ENCODE results near the gene ARHGEF39.

The ARHGEF39 gene

GRCh38 chr9:35691334-35691650 lies 26.3 kb upstream of the ARHGEF39 start:
- DNase-seq (ENCODE audit: low read depth), result no peak

DNA sequence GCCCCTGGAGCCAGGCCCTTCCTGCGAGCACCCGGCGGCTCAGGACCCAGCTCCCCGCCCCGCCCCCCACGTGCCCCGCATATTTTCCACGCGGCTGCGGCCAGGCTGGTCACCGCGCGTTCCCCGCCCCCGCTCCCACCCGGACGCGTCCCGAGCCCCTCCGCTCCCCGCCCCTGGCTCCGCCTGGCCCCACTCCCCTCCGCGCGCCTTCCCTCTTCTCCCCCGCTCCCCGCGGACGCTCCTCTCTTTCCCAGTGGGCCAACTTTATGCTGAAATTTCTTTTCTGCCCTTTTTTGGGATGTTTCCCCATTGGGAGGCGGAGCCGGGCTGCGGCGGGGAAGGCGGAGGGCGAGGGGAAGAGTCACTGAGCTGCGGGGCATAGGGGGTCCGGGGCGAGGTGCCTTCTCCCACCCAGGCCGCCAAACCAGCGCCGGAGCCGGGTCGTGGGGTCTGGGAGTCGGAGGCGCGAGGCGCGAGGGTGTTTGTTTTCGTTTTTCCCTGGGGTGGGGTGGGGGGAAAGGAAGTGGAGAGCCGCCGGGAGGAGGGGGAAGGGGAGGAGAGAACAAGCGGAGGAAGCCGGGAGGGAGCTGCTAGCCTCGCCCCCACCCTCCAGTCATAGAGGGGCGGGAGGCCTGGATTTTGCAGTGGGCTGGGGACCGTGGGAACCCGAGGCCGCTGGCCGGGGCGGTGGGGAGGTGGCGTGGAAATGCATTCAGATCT lies 25.8 kb upstream of the ARHGEF39 start:
- DNase-seq (ENCODE audit: low read depth), result no peak

- no peak for DNase-seq (ENCODE audit: low read depth)
Observed at GRCh38 chr9:35690294-35690613, 25.3 kb upstream of the ARHGEF39 start.

DNA sequence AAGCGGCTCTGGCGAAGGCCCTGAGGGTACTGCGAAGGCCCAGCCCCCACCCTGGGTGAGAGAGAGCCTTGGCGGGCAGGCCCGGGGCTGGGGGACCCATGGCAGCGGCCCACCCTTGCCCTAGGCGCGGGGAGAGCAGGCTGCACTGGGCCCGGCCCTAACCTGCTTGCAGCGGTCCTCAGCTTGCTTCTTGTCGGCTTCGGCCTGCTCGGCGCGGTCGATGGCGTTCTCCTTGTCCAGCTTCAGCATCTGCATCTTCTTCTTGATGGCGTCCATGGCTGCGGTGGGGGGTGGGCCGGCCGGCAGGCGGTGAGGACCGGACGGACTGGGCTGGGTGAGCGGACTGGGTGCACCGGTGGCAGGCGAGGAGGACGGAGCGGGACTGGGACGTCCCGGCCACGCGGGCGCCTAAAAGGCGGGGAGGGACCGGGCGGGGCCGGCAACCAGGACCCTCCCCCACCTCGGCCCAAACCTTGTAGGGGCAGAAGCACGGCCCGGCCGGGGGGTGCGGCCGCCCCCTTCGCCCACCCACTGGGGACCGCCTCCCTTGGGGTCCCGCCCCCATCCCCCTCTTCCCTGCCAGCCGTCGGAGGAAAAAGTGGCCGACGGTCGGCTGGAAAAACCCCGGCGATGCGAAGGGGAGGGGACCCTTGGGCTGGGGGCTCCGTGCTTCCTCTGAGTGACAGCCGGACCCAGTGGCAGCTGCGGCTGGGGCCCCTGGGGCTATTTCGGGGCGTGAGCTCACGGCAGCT lies 24.7 kb upstream of the ARHGEF39 start, which contains the start of gene TPM2:
Gene TPM2 (minus strand): TSS at position 384 of the 752 bp plus-strand sequence. CDS start 108 bp downstream, at position 276.
- DNase-seq (ENCODE audit: low read depth), result no peak

DNA sequence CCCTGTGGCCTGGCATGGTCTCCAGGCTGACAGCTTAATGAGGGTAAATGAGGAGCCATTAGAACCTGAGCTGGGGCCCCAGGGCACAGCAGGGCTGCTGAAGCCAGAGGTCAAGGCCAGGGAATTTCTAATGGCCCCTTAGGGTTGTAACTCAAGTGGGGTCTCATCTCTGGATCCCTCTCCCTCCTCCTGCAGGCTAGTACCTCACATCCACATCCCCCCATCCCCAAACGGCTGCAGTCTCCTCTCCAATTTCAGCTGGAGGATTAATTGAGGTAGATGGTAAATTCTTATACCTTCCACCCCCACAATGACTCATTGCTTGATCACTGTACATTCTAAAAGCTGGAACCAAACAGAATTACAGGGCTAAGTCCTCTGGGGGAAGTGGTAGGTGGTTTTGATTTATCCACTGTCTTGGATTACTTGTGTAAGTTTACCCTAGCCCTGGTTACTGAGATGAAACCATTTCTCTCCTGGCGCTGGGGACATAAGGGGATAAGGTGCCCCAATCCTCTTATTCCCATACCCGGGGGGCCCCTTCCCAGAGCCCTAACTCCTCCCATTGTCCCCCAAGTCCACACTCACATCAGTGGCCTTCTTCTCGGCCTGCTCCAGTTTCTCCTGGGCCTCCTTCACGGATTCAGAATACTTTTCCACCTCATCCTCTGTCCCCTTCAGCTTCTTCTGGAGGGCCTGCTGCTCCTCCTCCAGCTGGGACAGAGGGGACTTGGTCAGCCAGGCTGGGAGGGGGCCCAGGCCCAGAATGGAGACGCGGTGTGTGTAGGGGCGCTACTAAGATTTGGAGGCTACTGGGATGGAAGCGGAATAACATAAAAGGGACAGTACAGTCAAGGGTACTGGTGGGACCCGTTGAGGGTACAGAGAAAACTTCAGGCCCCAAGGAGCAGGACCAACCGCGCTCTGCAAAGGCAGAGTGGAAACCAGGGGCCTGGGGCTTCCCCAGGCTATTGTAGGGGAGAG lies 23.9 kb upstream of the ARHGEF39 start:
- no peak for DNase-seq (ENCODE audit: low read depth)

- no peak for DNase-seq (ENCODE audit: low read depth)
Observed at GRCh38 chr9:35687972-35688557, 23.1 kb upstream of the ARHGEF39 start.

DNA sequence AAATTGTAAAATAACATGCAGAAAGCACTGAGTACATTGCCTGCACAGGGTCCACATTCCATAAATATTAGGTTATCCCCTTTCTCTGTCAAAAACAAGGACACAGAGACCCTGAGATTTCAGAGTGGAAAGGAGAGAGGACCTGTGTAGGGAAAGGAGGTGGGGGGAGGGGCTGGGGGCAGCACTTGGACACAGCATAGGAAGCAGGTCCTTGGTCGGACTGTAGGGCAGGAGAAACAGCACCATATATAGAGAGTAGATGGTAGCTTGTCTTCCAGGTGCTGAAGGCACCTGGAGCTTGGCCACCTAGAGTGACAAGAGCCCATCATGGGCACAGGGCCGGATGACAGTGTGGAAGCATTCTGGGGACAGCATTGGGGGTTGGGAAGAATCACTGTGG lies 22.3 kb upstream of the ARHGEF39 start:
- no peak for DNase-seq (ENCODE audit: low read depth)

DNA sequence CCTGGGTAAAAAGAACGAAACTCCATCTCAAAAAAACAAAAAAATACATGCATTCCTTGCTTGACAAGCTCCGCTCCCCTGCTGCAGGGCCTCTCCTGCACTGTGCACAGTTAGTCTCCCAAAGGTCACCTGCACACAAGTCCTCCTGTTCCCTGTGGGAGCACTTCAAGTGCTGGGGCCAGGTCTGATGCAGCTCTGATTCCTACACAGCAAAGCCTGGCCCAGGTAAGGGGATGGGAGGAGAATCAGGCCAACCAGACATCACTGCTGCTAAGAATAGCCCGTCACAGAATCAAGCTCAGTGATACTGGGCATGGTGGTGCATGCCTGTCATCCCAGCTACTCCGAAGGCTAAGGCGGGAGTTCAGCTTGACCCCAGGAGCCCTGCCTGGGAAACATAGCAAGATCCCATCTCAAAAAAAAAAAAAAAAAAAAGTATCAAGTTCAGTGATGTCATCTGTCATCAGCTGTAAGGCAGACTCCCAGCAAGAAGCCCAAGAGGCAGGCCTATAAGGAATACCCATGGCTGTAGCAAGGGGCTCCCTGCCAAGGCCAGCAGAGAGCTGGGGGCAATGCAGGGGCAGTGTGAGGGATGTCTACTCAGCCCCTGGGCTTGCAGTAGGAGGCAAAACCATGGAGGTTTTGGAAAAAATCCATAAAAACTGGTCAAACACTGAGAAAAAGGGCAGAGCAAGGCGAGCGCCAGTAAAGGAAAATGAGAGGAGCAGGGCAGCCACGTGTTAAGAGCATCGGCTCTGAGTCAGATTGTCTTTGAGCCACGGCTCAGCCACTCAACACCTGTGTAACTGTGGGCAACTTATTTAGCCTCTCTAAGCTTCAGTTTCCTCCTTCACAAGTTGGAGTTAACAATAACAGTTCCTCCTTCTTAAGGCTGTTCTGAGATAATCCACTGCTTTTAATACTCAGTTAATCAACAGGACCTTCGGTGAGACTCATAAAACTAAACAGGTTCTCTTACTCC lies 21.5 kb upstream of the ARHGEF39 start:
- DNase-seq (ENCODE audit: low read depth), result no peak

- no peak for DNase-seq (ENCODE audit: low read depth)
Observed at GRCh38 chr9:35685506-35685905, 20.5 kb upstream of the ARHGEF39 start.

- no peak for DNase-seq (ENCODE audit: low read depth)
Observed at GRCh38 chr9:35684921-35685320, 19.9 kb upstream of the ARHGEF39 start.

GRCh38 chr9:35683323-35683722 lies 18.3 kb upstream of the ARHGEF39 start:
- DNase-seq (ENCODE audit: low read depth), result no peak

- no peak for DNase-seq (ENCODE audit: low read depth)
Observed at GRCh38 chr9:35682520-35683315, 17.7 kb upstream of the ARHGEF39 start.

GRCh38 chr9:35682051-35682450 lies 17.1 kb upstream of the ARHGEF39 start:
- DNase-seq (ENCODE audit: low read depth), result no peak

DNA sequence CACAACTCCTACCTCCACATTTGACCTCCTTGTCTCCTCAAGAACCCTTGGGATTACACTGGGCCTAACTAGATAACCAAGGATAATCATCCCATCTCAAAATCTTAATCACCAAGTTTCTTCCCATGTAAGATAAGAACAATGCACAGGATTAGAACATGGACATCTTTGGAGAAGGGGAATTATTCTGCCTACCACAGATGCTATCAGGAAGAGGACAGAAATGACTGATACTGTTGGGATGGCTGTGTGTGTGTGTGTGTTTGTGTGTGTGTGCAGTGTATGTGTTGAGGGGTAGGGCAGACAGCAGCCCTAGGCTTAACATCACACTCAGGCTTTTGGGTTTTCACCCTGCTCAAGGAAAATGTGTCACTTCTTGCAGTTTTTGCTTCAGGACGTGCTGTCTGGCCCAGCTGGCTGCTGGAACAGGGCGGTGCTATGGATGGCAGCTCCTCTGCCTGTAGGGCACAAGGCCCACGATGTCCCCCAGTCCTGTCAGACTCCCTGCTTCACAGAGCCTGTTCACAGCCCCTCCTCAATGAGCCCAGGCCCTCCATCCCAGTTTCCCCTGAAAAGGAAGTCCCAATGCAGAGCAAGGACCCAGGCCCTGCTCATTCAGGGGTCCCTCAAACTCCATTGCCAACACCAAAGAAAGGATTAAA lies 16.5 kb upstream of the ARHGEF39 start:
- DNase-seq (ENCODE audit: low read depth), result no peak

- no peak for DNase-seq (ENCODE audit: low read depth)
Observed at GRCh38 chr9:35680331-35681105, 15.5 kb upstream of the ARHGEF39 start.

GRCh38 chr9:35679766-35680330 lies 14.9 kb upstream of the ARHGEF39 start:
- DNase-seq (ENCODE audit: low read depth), result no peak

DNA sequence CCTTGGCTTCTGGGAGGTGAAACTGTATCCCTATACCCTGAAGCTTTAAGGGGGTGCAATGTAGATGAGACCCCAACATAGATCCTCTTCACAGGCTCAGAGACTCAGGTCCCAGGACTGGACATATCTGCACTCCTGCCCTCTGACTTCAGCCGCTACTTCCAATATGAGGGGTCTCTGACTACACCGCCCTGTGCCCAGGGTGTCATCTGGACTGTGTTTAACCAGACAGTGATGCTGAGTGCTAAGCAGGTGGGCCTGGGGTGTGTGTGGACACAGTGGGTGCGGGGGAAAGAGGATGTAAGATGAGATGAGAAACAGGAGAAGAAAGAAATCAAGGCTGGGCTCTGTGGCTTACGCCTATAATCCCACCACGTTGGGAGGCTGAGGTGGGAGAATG lies 14.1 kb upstream of the ARHGEF39 start:
- DNase-seq (ENCODE audit: low read depth), result no peak

DNA sequence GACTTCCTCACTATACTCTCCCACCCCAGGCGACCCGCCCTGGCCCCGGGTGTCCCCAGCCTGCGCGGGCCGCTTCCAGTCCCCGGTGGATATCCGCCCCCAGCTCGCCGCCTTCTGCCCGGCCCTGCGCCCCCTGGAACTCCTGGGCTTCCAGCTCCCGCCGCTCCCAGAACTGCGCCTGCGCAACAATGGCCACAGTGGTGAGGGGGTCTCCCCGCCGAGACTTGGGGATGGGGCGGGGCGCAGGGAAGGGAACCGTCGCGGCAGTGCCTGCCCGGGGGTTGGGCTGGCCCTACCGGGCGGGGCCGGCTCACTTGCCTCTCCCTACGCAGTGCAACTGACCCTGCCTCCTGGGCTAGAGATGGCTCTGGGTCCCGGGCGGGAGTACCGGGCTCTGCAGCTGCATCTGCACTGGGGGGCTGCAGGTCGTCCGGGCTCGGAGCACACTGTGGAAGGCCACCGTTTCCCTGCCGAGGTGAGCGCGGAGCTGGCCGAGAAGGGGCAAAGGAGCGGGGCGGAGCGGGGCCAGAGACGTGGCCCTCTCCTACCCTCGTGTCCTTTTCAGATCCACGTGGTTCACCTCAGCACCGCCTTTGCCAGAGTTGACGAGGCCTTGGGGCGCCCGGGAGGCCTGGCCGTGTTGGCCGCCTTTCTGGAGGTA lies 10.9 kb upstream of the ARHGEF39 start:
- DNase-seq (ENCODE audit: low read depth), result no peak

Measured in non-pigmented ciliary epithelial cell (primary cell).